HEK293 (cell line): Measurements from ENCODE around the gene GIMAP6.

Experiments used
- ZNF133 ChIP-seq: fragments of 450-650 bp; formaldehyde crosslinking; IDR thresholded peaks from 2 replicates; pipeline ENCODE4 v1.5.1; 2016; ENCODE audit warnings: missing biosample characterization, missing genetic modification characterization
- ZNF610 ChIP-seq: fragments of 450-650 bp; formaldehyde crosslinking; IDR thresholded peaks from 2 replicates; pipeline ENCODE4 v1.5.1; 2016; ENCODE audit warnings: missing biosample characterization, missing genetic modification characterization, borderline replicate concordance
- ZNF76 ChIP-seq: fragments of 450-650 bp; formaldehyde crosslinking; IDR thresholded peaks from 2 replicates; pipeline ENCODE4; 2016; ENCODE audit warnings: low read depth, missing biosample characterization, missing genetic modification characterization, borderline replicate concordance
- TF ChIP-seq, protein P1 (sequence below): fragments of 450-650 bp; formaldehyde crosslinking; IDR thresholded peaks from 2 replicates; pipeline ENCODE4 v1.5.1; 2016; ENCODE audit warnings: missing biosample characterization, missing genetic modification characterization
- TF ChIP-seq, protein P2 (sequence below): fragments of 450-650 bp; formaldehyde crosslinking; IDR thresholded peaks from 2 replicates; pipeline ENCODE4 v1.5.0; 2017; ENCODE audit warnings: missing biosample characterization, missing genetic modification characterization, borderline replicate concordance

DNA sequence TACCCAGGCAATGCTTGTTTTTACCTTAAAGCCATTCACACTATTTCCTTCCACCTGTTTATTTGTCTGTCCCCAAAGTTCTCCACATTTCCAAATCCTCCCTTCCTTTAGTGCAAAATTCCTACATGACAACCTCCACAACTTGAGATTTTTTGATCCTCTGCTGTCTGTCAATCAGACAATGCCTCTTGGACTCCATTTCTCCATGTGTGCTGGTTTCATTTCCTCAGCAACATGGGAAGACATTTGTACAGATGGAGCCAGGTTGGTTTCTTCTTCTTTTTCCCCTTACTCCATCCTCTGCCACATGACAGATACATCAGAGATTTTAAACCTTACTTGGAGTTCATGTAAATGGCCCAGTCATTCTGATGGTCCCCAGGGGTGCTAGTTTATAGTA is 34.2 kb upstream of the GIMAP6 start:
- TF ChIP-seq, protein P1, sequence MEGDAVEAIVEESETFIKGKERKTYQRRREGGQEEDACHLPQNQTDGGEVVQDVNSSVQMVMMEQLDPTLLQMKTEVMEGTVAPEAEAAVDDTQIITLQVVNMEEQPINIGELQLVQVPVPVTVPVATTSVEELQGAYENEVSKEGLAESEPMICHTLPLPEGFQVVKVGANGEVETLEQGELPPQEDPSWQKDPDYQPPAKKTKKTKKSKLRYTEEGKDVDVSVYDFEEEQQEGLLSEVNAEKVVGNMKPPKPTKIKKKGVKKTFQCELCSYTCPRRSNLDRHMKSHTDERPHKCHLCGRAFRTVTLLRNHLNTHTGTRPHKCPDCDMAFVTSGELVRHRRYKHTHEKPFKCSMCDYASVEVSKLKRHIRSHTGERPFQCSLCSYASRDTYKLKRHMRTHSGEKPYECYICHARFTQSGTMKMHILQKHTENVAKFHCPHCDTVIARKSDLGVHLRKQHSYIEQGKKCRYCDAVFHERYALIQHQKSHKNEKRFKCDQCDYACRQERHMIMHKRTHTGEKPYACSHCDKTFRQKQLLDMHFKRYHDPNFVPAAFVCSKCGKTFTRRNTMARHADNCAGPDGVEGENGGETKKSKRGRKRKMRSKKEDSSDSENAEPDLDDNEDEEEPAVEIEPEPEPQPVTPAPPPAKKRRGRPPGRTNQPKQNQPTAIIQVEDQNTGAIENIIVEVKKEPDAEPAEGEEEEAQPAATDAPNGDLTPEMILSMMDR (tag by site-specific recombination) = no peak
- TF ChIP-seq ZNF610 (tag by site-specific recombination) = no peak
- TF ChIP-seq ZNF76 (tag by site-specific recombination) = no peak
- no peak for TF ChIP-seq ZNF133 (tag by site-specific recombination)
- TF ChIP-seq, protein P2, sequence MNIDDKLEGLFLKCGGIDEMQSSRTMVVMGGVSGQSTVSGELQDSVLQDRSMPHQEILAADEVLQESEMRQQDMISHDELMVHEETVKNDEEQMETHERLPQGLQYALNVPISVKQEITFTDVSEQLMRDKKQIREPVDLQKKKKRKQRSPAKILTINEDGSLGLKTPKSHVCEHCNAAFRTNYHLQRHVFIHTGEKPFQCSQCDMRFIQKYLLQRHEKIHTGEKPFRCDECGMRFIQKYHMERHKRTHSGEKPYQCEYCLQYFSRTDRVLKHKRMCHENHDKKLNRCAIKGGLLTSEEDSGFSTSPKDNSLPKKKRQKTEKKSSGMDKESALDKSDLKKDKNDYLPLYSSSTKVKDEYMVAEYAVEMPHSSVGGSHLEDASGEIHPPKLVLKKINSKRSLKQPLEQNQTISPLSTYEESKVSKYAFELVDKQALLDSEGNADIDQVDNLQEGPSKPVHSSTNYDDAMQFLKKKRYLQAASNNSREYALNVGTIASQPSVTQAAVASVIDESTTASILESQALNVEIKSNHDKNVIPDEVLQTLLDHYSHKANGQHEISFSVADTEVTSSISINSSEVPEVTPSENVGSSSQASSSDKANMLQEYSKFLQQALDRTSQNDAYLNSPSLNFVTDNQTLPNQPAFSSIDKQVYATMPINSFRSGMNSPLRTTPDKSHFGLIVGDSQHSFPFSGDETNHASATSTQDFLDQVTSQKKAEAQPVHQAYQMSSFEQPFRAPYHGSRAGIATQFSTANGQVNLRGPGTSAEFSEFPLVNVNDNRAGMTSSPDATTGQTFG = no peak
